Sciatic nerve (tissue), 2 donors: ENCODE measurements around the gene BEST4. TPM values are rescaled to one million over a fixed set of nuclear protein-coding genes. Genes with fewer than 3 reads are reported as not detected.
A peak's percentile ranks its signal among the peaks of the same experiment; 100 is the strongest.
"Not testable (repeated sequence)": the region's sequence is repeated elsewhere in the genome, so short reads cannot be mapped to it uniquely, and the experiment has no call there.

ENCODE experiments used
- ATAC-seq: fragments of 200-7000 bp; cut with Tn5 transposase; one replicate; pipeline ENCODE4 v1.9.1; 2020; ENCODE audit warnings: mild to moderate bottlenecking, moderate library complexity
- DNase-seq: peaks from one replicate; pipeline ENCODE4 v3.0.0-alpha.2; 2020; ENCODE audit warnings: low spot score
- intact Hi-C: fragments of 100-400 bp; cut with DNase I; formaldehyde crosslinking; loops from one replicate; pipeline ENCODE4 v1.14.2; 2022
- total RNA-seq: library from RNA; stranded (reverse); fragmentation: NEBNext Ultra II Directional; extraction: Animal tissue kit (Norgen Biotek cat#: 25700); gene quantifications from one replicate; pipeline ENCODE4 v1.2.1, GENCODE V29; 2021
- donor health status: DM: no; HTN: no; CAD: no.
- donor health status: DM: no; HTN: no; CAD: no.

Gene BEST4
- total RNA-seq, 1 donor from 2014 or later = 0.36 TPM

- DNase-seq (peak; percentile 62), ATAC-seq (peak; percentile 27)
- intact Hi-C loops = no loop called here
These were observed 32.6 kb upstream of the BEST4 start for GRCh38 chr1:44820328-44821239.

- intact Hi-C loops = no loop called here
- ATAC-seq (peak; percentile 89), DNase-seq (peak; percentile 84)
These were observed 31.8 kb upstream of the BEST4 start for GRCh38 chr1:44819608-44820327.

- intact Hi-C loops = no loop called here
- ATAC-seq (peak; percentile 2), DNase-seq (no peak)
These were observed 31.2 kb upstream of the BEST4 start for GRCh38 chr1:44819196-44819607.

- peak; percentile 30 for DNase-seq
- no peak for ATAC-seq
- intact Hi-C loops = no loop called here
These were observed 30.0 kb upstream of the BEST4 start for GRCh38 chr1:44817771-44818495.

- ATAC-seq (no peak), DNase-seq (no peak)
- intact Hi-C loops = no loop called here
These were observed 29.3 kb upstream of the BEST4 start for GRCh38 chr1:44817307-44817706.

- DNase-seq = peak; percentile 23
- ATAC-seq, intact Hi-C loops: not testable (repeated sequence)
These were observed 28.0 kb upstream of the BEST4 start for GRCh38 chr1:44815926-44816325.

- DNase-seq = peak; percentile 69
- intact Hi-C loops = no loop called here
- ATAC-seq = no peak
These were observed 25.0 kb upstream of the BEST4 start for GRCh38 chr1:44812822-44813543.

- ATAC-seq = no peak
- DNase-seq = peak; percentile 23
- intact Hi-C loops = no loop called here
These were observed 23.3 kb upstream of the BEST4 start for GRCh38 chr1:44811234-44811633.

GRCh38 chr1:44810762-44811105 lies 22.8 kb upstream of the BEST4 start:
- intact Hi-C loops, ATAC-seq, DNase-seq: not testable (repeated sequence)

GRCh38 chr1:44810101-44810761 lies 22.3 kb upstream of the BEST4 start:
- peak; percentile 86 for DNase-seq
- ATAC-seq = no peak
- intact Hi-C loops = no loop called here

GRCh38 chr1:44808938-44809917 lies 21.3 kb upstream of the BEST4 start:
- intact Hi-C loops = no loop called here
- DNase-seq = peak; percentile 74
- ATAC-seq = no peak

GRCh38 chr1:44808063-44808937 lies 20.3 kb upstream of the BEST4 start, which contains the start of gene BTBD19:
Gene BTBD19, plus strand, starts transcription at chr1:44808523. Its CDS starts 298 bp downstream, at chr1:44808821.
- ATAC-seq (peak; percentile 87), DNase-seq (peak; percentile 93)
- intact Hi-C loops = no loop called here

GRCh38 chr1:44807364-44808062 lies 19.5 kb upstream of the BEST4 start:
- intact Hi-C loops = no loop called here
- DNase-seq (peak; percentile 98), ATAC-seq (peak; percentile 89)

GRCh38 chr1:44806704-44807363 lies 18.9 kb upstream of the BEST4 start, which contains the start of gene DYNLT4:
Gene DYNLT4, minus strand, starts transcription at chr1:44807351. Its CDS starts 683 bp downstream, at chr1:44806668.
- ATAC-seq (no peak), DNase-seq (peak; percentile 64)
- intact Hi-C loops = no loop called here
